ENCODE measurements around the gene PRPF38B.
A peak's percentile ranks its signal among the peaks of the same experiment; 100 is the strongest.

The PRPF38B gene

DNA sequence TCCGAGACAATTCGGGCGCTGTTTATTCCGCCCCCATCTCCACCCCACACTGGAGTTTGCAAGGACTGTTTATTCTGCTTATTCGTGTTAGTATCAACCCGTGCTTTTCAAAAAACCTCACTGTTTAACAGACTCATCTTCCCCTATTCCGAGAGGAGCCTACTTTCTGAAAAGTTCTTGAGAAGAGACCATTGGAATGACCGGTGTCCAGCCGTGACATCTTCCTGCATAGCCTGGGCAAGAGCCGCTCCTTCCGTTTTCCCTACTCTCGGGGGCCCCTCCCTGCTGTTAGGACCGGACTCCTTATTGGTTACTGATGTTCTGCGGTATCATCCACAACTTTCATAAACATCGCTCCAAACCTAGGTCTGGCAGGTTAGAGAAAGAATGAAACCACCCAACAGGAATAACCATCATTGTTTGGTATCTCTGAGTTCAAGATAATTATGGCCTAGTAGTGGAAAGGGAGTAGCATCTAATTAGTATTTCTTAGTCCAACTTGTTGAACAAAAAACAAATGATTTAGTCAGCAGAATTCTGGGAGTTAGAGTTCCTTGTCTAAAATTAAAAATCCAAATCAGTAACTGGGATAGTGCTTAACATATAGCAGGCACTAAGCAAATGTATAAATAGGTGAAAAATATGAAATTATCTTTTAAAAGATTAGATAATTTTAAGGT is 55.2 kb downstream of the PRPF38B start:
- peaks cover 14% of the 10 kb centered on the region for H3K36me3 Mint-ChIP-seq
- H3K9me3 Mint-ChIP-seq, result no peaks in the 10 kb centered on the region
- peaks cover 29% of the 10 kb centered on the region for H3K4me1 Mint-ChIP-seq
- H3K4me3 Mint-ChIP-seq, result peak overlapping the region; percentile 94
- CTCF ChIA-PET, result no interaction called here
- H3K27ac Mint-ChIP-seq, result peak overlapping the region; percentile 94
- peak; percentile 60 for DNase-seq
- peaks cover 5% of the 10 kb centered on the region for H3K27me3 Mint-ChIP-seq

DNA sequence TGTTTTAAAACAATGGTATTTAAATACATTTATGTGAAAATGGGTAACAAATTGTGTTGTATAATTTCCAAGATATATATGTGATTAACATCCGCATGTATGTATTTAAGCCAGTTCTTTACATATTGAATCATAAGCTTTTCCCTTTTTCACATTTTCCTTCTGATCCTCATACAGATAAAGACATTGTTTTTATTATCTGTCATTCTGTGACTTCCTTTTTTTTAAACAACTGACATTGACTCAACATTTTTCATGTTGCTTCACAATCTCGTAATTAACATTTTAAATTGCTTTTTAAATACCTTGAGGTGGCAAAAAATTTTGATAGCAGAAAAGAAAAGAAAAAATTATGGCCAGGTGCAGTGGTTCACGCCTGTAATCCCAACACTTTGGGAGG is 55.8 kb downstream of the PRPF38B start:
- Mint-ChIP-seq H3K4me1 (peaks cover 29% of the 10 kb centered on the region), H3K27me3 (peaks cover 4% of the 10 kb centered on the region), H3K36me3 (peaks cover 20% of the 10 kb centered on the region), H3K27ac (no peak overlapping the region), H3K4me3 (peak overlapping the region; percentile 21), H3K9me3 (no peaks in the 10 kb centered on the region)
- no peak for DNase-seq
- CTCF ChIA-PET, result no interaction called here

DNA sequence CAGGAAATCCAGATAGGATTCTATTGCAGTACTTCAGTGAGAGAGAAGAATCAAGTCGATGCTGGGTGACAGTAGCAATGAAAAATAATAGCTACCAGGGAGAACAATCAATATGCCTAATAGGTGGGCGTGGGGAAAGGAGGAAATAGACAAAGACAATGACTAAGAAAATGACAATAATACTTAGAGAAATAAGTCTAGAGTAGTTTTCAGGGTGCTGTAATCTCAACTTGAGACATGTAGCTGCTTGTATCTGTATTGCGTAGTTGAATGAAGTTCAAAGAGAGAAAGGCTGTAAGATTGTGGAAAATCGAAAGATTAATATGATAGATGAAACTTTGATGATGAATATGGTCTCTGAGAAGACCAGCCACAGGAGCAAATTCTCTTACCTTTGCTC is 57.0 kb downstream of the PRPF38B start:
- DNase-seq, result no peak
- CTCF ChIA-PET, result interaction anchor here (0.7 kb wide), 1 partner anchor 88 kb away, joined by 3 read pairs; no protein-coding TSS in a partner anchor
- Mint-ChIP-seq H3K27ac (no peak overlapping the region), H3K27me3 (peaks cover 4% of the 10 kb centered on the region), H3K9me3 (no peaks in the 10 kb centered on the region), H3K36me3 (peaks cover 24% of the 10 kb centered on the region), H3K4me1 (peaks cover 29% of the 10 kb centered on the region), H3K4me3 (no peak overlapping the region)

DNA sequence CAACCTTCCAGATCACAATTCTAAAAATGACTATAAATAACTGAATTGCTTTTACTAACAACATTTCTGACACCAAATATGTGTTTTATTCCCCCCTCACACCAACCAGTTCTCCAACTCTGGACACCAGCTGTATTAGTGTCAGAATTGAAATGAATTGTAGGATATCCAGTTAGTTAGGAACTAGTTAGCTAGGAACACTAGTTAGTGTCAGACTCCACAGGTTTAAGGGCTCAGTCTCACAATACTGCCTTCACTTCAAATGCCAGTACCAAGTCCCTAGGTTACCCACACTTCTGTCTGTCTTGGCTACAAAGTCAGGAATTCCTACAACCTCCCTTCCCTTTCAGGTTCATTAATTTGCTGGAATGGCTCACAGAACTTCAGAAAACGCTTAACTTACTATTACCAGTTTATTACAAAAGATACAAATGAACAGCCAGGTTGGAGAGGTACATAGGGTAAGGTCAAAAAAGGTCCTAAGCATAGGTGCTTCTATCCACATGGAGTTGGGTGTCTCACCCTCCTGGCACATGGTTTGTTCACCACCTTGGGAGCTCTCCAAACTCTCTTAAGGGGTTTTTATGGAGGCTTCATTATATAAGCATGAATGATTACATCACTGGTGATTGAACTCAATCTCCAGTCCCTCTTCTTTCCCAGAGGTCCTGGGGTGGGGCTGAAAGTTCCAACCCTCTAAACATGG is 58.5 kb downstream of the PRPF38B start:
- no peak for DNase-seq
- peaks cover 4% of the 10 kb centered on the region for H3K27me3 Mint-ChIP-seq
- CTCF ChIA-PET, result interaction anchor here (0.6 kb wide), 1 partner anchor 154 kb away, joined by 4 read pairs; no protein-coding TSS in a partner anchor
- no peak overlapping the region for H3K4me3 Mint-ChIP-seq
- H3K4me1 Mint-ChIP-seq, result peaks cover 29% of the 10 kb centered on the region
- no peaks in the 10 kb centered on the region for H3K9me3 Mint-ChIP-seq
- no peak overlapping the region for H3K27ac Mint-ChIP-seq
- peaks cover 31% of the 10 kb centered on the region for H3K36me3 Mint-ChIP-seq
